GM18909 (cell line): ENCODE results near the gene SLC7A14.

Experiments used
- ATAC-seq: cut with Tn5 transposase; IDR thresholded peaks from one replicate; pipeline ENCODE4 v1.9.1; 2021; ENCODE audit warnings: mild to moderate bottlenecking; ENCODE audit not compliant: unreplicated experiment, poor library complexity

SLC7A14 gene

GRCh38 chr3:170502297-170502696 lies 83.6 kb downstream of the SLC7A14 start:
- ATAC-seq, result no peak

- ATAC-seq, result no peak
These were observed 84.9 kb downstream of the SLC7A14 start for GRCh38 chr3:170500995-170501394.

GRCh38 chr3:170500462-170500861 lies 85.4 kb downstream of the SLC7A14 start:
- no peak for ATAC-seq

GRCh38 chr3:170499562-170500156 lies 86.2 kb downstream of the SLC7A14 start:
- ATAC-seq, result no peak

GRCh38 chr3:170497207-170498095 lies 88.4 kb downstream of the SLC7A14 start:
- no peak for ATAC-seq

- no peak for ATAC-seq
These were observed 89.1 kb downstream of the SLC7A14 start for GRCh38 chr3:170496868-170497140.

GRCh38 chr3:170496026-170496867 lies 89.6 kb downstream of the SLC7A14 start:
- no peak for ATAC-seq

- ATAC-seq, result no peak
These were observed 91.1 kb downstream of the SLC7A14 start for GRCh38 chr3:170494766-170495165.

GRCh38 chr3:170493712-170494182 lies 92.1 kb downstream of the SLC7A14 start:
- ATAC-seq, result no peak

GRCh38 chr3:170491901-170492300 lies 94.0 kb downstream of the SLC7A14 start:
- no peak for ATAC-seq

GRCh38 chr3:170490828-170491560 lies 94.9 kb downstream of the SLC7A14 start:
- ATAC-seq, result no peak

GRCh38 chr3:170488802-170489201 lies 97.1 kb downstream of the SLC7A14 start:
- ATAC-seq, result no peak

GRCh38 chr3:170487031-170487430 lies 98.8 kb downstream of the SLC7A14 start:
- no peak for ATAC-seq

- no peak for ATAC-seq
These were observed 99.5 kb downstream of the SLC7A14 start for GRCh38 chr3:170486398-170486797.

- no peak for ATAC-seq
These were observed 100.2 kb downstream of the SLC7A14 start for GRCh38 chr3:170485696-170486095.

- no peak for ATAC-seq
These were observed 100.6 kb downstream of the SLC7A14 start for GRCh38 chr3:170485294-170485693.

- ATAC-seq, result no peak
These were observed 101.0 kb downstream of the SLC7A14 start for GRCh38 chr3:170484869-170485268.

GRCh38 chr3:170483485-170484262 lies 102.2 kb downstream of the SLC7A14 start:
- no peak for ATAC-seq

GRCh38 chr3:170482199-170482598 lies 103.7 kb downstream of the SLC7A14 start:
- no peak for ATAC-seq

GRCh38 chr3:170480111-170480510 lies 105.8 kb downstream of the SLC7A14 start:
- ATAC-seq, result no peak
